ENCODE measurements around the gene NOS3. TPM values are rescaled to one million over a fixed set of nuclear protein-coding genes. Genes with fewer than 3 reads are reported as not detected.
"Not testable (repeated sequence)": the region's sequence is repeated elsewhere in the genome, so short reads cannot be mapped to it uniquely, and the experiment has no call there.

The NOS3 gene
- total RNA-seq, 3 donors from 2014 or later, result 3.8 to 35.1 (median 5.1) TPM

- Histone ChIP-seq H3K36me3 (no peaks in the 10 kb centered on the region), H3K4me3 (no peak overlapping the region), H3K27ac (no peak overlapping the region), H3K9me3 (no peaks in the 10 kb centered on the region), H3K27me3 (no peaks in the 10 kb centered on the region), H3K4me1 (no peaks in the 10 kb centered on the region)
- DNase-seq (ENCODE audit: low spot score in 2 of 2), result no peak
- intact Hi-C loops (cut with DNase I; ENCODE audit: low total_unique reads), result no loop called here
- TF ChIP-seq POLR2A (IDR thresholded peaks at IDR 0.05), result no peak
- no peak for TF ChIP-seq POLR2AphosphoS5 (IDR thresholded peaks at IDR 0.05)
- TF ChIP-seq CTCF (IDR thresholded peaks at IDR 0.05), result no peak
Measured at GRCh38 chr7:151025924-151026671, 35.3 kb downstream of the NOS3 start.

- H3K9me3 ChIP-seq; intact Hi-C loops (cut with DNase I; ENCODE audit: low total_unique reads); DNase-seq (ENCODE audit: low spot score in 2 of 2); H3K27me3 ChIP-seq; H3K36me3 ChIP-seq; H3K4me1 ChIP-seq: not testable (repeated sequence)
- Histone ChIP-seq H3K4me3 (peak overlapping the region in 2 of 3 donors; percentile 64 to 91), H3K27ac (peak overlapping the region; percentile 82 to 90)
Measured at GRCh38 chr7:151026771-151027727, 36.2 kb downstream of the NOS3 start.

- H3K36me3 ChIP-seq; H3K4me1 ChIP-seq; DNase-seq (ENCODE audit: low spot score in 2 of 2); H3K27me3 ChIP-seq; intact Hi-C loops (cut with DNase I; ENCODE audit: low total_unique reads); H3K9me3 ChIP-seq: not testable (repeated sequence)
- H3K27ac ChIP-seq, result peak overlapping the region; percentile 82 to 90
- peak overlapping the region; percentile 64 to 91 (median 66) for H3K4me3 ChIP-seq
- peak in 1 of 3 donors; percentile 8 for TF ChIP-seq POLR2AphosphoS5 (IDR thresholded peaks at IDR 0.05)
Measured at GRCh38 chr7:151027728-151028130, 36.9 kb downstream of the NOS3 start.

GRCh38 chr7:151028131-151028947, 37.5 kb downstream of the NOS3 start, which contains the start of gene ABCB8:
Gene ABCB8 (plus strand): TSS chr7:151028450. CDS start chr7:151028516, 66 bp downstream.
- Histone ChIP-seq H3K9me3 (no peaks in the 10 kb centered on the region), H3K36me3 (no peaks in the 10 kb centered on the region), H3K4me3 (peak within 1 kb of the TSS; percentile 64 to 91 (median 66)), H3K4me1 (no peaks in the 10 kb centered on the region), H3K27me3 (no peaks in the 10 kb centered on the region), H3K27ac (peak within 1 kb of the TSS; percentile 82 to 90)
- intact Hi-C loops (cut with DNase I; ENCODE audit: low total_unique reads), result no loop called here
- DNase-seq (ENCODE audit: low spot score in 2 of 2), result peak; percentile 98 to 100
- TF ChIP-seq POLR2A (IDR thresholded peaks at IDR 0.05) (peak; percentile 48), CTCF (IDR thresholded peaks at IDR 0.05) (peak; percentile 29 to 81 (median 64)), POLR2AphosphoS5 (IDR thresholded peaks at IDR 0.05) (peak; percentile 40 to 87 (median 48))

GRCh38 chr7:151028948-151029501, 38.2 kb downstream of the NOS3 start:
- H3K36me3 ChIP-seq, result no peaks in the 10 kb centered on the region
- no peaks in the 10 kb centered on the region for H3K27me3 ChIP-seq
- no peaks in the 10 kb centered on the region for H3K4me1 ChIP-seq
- no peaks in the 10 kb centered on the region for H3K9me3 ChIP-seq
- DNase-seq (ENCODE audit: low spot score in 2 of 2), result no peak
- intact Hi-C loops (cut with DNase I; ENCODE audit: low total_unique reads), result no loop called here
- no peak for TF ChIP-seq CTCF (IDR thresholded peaks at IDR 0.05)
- no peak for TF ChIP-seq POLR2AphosphoS5 (IDR thresholded peaks at IDR 0.05)
- no peak for TF ChIP-seq POLR2A (IDR thresholded peaks at IDR 0.05)
- H3K4me3 ChIP-seq, result peak overlapping the region; percentile 64 to 91 (median 66)
- H3K27ac ChIP-seq, result peak overlapping the region; percentile 82 to 90
